HL-60 (cell line): ENCODE measurements around the gene ME1.

Source experiments
- DNase-seq, 2 experiments: peaks; one replicate each; pipeline ENCODE4 v3.0.0-alpha.2; 2010 to 2020; ENCODE audit warnings: low read depth in 1 of 2, low spot score in 1 of 2
- H3K27ac ChIP-seq: fragments of 250-450 bp; sonication (Bioruptor Pico); replicated peaks from 2 replicates; pipeline ENCODE4 v1.5.1; 2020; ENCODE audit warnings: mild to moderate bottlenecking, moderate library complexity
- H3K27me3 ChIP-seq: fragments of 250-450 bp; sonication (Bioruptor Pico); 2 replicates; pipeline ENCODE4 v1.5.1; 2021; ENCODE audit warnings: mild to moderate bottlenecking, moderate library complexity; ENCODE audit not compliant: insufficient read depth, poor library complexity, severe bottlenecking
- H3K4me3 ChIP-seq: replicated peaks from 2 replicates; pipeline ENCODE4 v1.5.1; 2011; ENCODE audit warnings: mild to moderate bottlenecking, control low read depth, low read length; ENCODE audit not compliant: insufficient read depth
- GABPA ChIP-seq: IDR thresholded peaks from 2 replicates; pipeline ENCODE4 v1.6.1; 2012; ENCODE audit warnings: low read depth
- POLR2AphosphoS5 ChIP-seq: IDR thresholded peaks from 2 replicates; pipeline ENCODE4 v1.6.1; 2012; ENCODE audit warnings: low read depth
- SPI1 ChIP-seq: IDR thresholded peaks from 2 replicates; pipeline ENCODE4 v1.6.1; 2012; ENCODE audit warnings: low read depth, mild to moderate bottlenecking, borderline replicate concordance
- TF ChIP-seq, protein P1 (sequence below): IDR thresholded peaks from one replicate; pipeline ENCODE4 v1.5.1; 2011; ENCODE audit warnings: low read length, control low read depth, inconsistent platforms; ENCODE audit not compliant: insufficient read depth
- TF ChIP-seq, protein P2 (sequence below): IDR thresholded peaks from 2 replicates; pipeline ENCODE4 v1.6.1; 2012; ENCODE audit warnings: low read depth; ENCODE audit not compliant: insufficient replicate concordance

The ME1 gene

DNA sequence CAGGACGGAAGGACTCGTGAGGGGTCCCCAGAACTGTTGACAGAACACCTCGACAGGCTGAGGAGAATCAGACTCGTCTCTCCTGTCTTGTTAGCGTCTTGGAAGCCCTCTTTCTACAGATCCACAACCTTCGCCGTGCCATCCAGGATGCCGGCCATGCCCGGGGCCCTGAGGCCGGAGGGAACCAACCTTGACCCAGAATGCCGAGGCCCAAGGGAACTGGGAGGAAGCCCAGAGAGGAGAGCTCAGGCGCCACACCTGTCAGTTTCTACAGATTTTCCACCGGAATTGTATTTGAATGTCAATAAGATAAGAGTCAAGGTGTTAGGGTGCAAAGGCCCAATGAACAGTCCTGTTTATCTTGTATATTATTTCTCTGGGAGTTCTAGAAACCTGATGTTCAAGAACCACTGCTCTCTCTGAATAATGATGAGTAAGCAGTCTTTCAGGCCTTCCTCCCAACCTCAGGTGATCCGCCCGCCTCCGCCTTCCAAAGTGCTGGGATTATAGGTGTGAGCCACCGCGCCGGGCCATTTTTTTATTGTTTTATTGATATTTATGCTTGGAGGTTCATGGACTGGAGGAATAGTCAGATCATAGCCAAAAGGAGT lies 799 bp upstream of the ME1 start:
- TF ChIP-seq, protein P1, sequence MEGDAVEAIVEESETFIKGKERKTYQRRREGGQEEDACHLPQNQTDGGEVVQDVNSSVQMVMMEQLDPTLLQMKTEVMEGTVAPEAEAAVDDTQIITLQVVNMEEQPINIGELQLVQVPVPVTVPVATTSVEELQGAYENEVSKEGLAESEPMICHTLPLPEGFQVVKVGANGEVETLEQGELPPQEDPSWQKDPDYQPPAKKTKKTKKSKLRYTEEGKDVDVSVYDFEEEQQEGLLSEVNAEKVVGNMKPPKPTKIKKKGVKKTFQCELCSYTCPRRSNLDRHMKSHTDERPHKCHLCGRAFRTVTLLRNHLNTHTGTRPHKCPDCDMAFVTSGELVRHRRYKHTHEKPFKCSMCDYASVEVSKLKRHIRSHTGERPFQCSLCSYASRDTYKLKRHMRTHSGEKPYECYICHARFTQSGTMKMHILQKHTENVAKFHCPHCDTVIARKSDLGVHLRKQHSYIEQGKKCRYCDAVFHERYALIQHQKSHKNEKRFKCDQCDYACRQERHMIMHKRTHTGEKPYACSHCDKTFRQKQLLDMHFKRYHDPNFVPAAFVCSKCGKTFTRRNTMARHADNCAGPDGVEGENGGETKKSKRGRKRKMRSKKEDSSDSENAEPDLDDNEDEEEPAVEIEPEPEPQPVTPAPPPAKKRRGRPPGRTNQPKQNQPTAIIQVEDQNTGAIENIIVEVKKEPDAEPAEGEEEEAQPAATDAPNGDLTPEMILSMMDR = no peak
- no peak for TF ChIP-seq GABPA
- no peak for TF ChIP-seq SPI1
- TF ChIP-seq, protein P2, sequence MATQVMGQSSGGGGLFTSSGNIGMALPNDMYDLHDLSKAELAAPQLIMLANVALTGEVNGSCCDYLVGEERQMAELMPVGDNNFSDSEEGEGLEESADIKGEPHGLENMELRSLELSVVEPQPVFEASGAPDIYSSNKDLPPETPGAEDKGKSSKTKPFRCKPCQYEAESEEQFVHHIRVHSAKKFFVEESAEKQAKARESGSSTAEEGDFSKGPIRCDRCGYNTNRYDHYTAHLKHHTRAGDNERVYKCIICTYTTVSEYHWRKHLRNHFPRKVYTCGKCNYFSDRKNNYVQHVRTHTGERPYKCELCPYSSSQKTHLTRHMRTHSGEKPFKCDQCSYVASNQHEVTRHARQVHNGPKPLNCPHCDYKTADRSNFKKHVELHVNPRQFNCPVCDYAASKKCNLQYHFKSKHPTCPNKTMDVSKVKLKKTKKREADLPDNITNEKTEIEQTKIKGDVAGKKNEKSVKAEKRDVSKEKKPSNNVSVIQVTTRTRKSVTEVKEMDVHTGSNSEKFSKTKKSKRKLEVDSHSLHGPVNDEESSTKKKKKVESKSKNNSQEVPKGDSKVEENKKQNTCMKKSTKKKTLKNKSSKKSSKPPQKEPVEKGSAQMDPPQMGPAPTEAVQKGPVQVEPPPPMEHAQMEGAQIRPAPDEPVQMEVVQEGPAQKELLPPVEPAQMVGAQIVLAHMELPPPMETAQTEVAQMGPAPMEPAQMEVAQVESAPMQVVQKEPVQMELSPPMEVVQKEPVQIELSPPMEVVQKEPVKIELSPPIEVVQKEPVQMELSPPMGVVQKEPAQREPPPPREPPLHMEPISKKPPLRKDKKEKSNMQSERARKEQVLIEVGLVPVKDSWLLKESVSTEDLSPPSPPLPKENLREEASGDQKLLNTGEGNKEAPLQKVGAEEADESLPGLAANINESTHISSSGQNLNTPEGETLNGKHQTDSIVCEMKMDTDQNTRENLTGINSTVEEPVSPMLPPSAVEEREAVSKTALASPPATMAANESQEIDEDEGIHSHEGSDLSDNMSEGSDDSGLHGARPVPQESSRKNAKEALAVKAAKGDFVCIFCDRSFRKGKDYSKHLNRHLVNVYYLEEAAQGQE = no peak
- no peak for TF ChIP-seq POLR2AphosphoS5
- Histone ChIP-seq H3K27me3 (no peaks in the 10 kb centered on the region), H3K27ac (no peak overlapping the region), H3K4me3 (no peak overlapping the region)
- no peak for DNase-seq

DNA sequence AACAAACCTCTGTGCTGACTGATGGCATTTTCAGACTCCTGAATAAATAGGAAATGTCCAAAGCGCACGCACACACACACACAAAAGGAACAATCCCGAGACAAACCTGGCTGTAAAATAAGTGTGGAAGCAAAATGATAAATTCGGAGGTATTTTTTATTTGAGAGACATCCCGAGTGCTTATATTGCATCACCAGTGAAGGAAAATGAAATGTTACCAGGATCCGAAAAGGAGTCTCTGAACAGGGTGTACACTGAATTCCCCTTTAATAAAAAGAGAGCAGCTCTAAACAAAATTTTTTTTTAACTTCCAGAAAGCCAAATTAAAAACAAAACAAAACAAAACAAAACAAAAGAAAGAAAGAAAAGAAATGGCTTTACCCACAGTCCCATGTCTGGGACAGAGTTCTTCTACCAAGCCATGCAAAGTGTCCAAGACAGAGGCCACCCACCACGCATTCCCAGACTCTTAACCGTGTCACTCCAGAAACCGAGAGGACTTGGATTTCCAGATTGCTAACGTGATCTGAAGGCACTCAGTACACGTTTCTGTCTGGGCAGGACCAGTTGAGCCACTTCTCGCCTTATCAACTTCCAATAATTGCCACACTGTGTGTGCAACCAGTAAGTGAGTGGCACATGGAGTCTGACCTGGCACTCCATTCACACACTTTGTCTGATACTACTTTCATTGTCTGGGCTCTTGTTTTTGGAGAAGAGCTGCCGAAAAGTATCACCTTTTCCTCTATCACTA lies 817 bp downstream of the ME1 start:
- Histone ChIP-seq H3K27ac (no peak overlapping the region), H3K27me3 (no peaks in the 10 kb centered on the region), H3K4me3 (peak overlapping the region; percentile 37; the same call in 1 of the 2 replicates)
- no peak for TF ChIP-seq GABPA
- no peak for TF ChIP-seq POLR2AphosphoS5
- no peak for DNase-seq

DNA sequence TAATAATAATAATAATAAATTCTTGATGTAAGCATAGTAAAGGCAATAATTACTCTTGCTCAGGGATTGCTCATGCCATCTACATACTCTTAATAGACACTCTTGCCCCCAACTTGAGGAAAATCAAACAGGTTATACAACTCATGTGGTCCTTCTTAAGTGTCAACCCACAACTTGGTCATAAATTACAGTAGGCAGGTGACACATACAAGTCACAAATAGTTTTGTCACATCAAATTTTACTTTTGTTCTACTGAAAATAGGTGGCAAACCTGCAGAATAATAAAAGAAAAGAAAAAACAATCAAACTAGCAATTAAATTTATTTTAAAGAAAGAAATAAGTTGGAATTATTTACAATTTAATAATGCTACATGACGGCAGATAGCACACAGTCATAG lies 1.6 kb downstream of the ME1 start:
- TF ChIP-seq POLR2AphosphoS5 (no peak), GABPA (no peak), SPI1 (no peak)
- TF ChIP-seq, protein P1 = no peak
- no peaks in the 10 kb centered on the region for H3K27me3 ChIP-seq
- H3K27ac ChIP-seq = no peak overlapping the region
- no peak overlapping the region for H3K4me3 ChIP-seq
- no peak for DNase-seq

DNA sequence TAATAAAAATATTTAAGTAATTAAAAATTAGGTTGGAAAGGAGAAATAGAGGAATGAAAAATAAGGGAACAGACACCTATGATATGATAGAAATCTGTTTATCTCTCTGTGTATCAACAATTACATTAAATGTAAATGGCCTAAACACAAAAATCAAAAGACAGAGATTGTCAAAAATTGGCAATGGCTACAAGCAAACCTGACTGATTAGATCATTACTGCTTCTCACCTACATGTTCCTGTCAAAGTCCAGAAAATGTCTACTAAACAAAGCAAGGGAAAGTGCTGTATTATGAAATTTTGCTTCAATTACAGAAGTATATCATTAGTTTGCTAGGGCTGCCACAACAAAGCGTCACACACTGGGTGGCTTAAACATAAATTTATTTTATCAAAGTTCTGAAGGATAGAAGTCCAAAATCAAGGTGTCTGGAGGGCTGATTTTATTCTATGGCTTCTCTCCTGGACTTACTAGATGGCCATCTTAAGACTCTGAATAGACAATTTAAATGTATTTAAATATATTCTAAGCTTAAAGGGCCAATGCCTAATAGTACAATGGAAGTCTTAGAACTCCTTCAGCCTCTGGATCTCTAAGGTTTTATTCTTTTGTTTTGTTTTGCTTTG lies 6.3 kb downstream of the ME1 start:
- TF ChIP-seq GABPA (no peak), SPI1 (no peak), POLR2AphosphoS5 (no peak)
- TF ChIP-seq, protein P2 = no peak
- TF ChIP-seq, protein P1 = no peak
- Histone ChIP-seq H3K27me3 (no peaks in the 10 kb centered on the region), H3K4me3 (no peak overlapping the region), H3K27ac (no peak overlapping the region)
- DNase-seq = no peak
